IMR-90 (cell line): ENCODE measurements around the gene FAM76B. TPM values are rescaled to one million over a fixed set of nuclear protein-coding genes. Genes with fewer than 3 reads are reported as not detected.

Source experiments
- ATAC-seq: fragments of 200-7000 bp; cut with Tn5 transposase; 2 replicates; pipeline ENCODE4 v1.9.1; 2020; ENCODE audit warnings: low read depth, mild to moderate bottlenecking, moderate library complexity
- BruUV-seq: library from RNA; stranded (reverse); fragments of 400-500 nt; replicated peaks from 2 replicates; lab custom pipeline; 2021; lab: Mats Ljungman, UMichigan
- CTCF ChIA-PET: fragments of 300-600 bp; formaldehyde crosslinking; extraction: SDS; loops from one replicate; lab custom pipeline; 2021; ENCODE audit warnings: antibody characterized with exemption; lab: Yijun Ruan, JAX
- POLR2A ChIA-PET: fragments of 300-600 bp; sonication (Branson Sonifier 250); formaldehyde crosslinking; loops from one replicate; lab custom pipeline; 2022; ENCODE audit warnings: antibody characterized with exemption; ENCODE audit not compliant: unreplicated experiment; lab: Charles Lee
- DNase-seq: peaks from one replicate; pipeline ENCODE4 v3.0.0; 2013
- H2AFZ ChIP-seq: replicated peaks from 2 replicates; pipeline ENCODE3; 2013; ENCODE audit warnings: low read length, mild to moderate bottlenecking; ENCODE audit not compliant: poor library complexity
- H2AK5ac ChIP-seq: 2 replicates; pipeline ENCODE4 v1.6.1; 2013; ENCODE audit warnings: low read depth, low read length, inconsistent platforms
- H2AK9ac ChIP-seq: replicated peaks from 2 replicates; pipeline ENCODE3; 2013; ENCODE audit warnings: mild to moderate bottlenecking, low read depth, low read length, moderate library complexity; ENCODE audit not compliant: poor library complexity
- H2BK120ac ChIP-seq: 2 replicates; pipeline ENCODE4 v1.6.1; 2013; ENCODE audit warnings: low read depth, low read length, inconsistent platforms
- H2BK15ac ChIP-seq: 3 replicates; pipeline ENCODE4 v1.6.1; 2013; ENCODE audit warnings: low read depth, low read length, inconsistent platforms
- H2BK20ac ChIP-seq: 2 replicates; pipeline ENCODE4 v1.6.1; 2013; ENCODE audit warnings: low read depth, mild to moderate bottlenecking, inconsistent platforms, low read length, moderate library complexity
- H2BK5ac ChIP-seq: 2 replicates; pipeline ENCODE4 v1.6.1; 2013; ENCODE audit warnings: mild to moderate bottlenecking, low read depth, low read length, inconsistent platforms; ENCODE audit not compliant: poor library complexity, severe bottlenecking
- H3K14ac ChIP-seq: replicated peaks from 2 replicates; pipeline ENCODE4 v1.6.1; 2013; ENCODE audit warnings: low read depth, low read length, inconsistent platforms
- H3K18ac ChIP-seq: 2 replicates; pipeline ENCODE4 v1.6.1; 2013; ENCODE audit warnings: low read depth, low read length, control low read depth
- H3K23ac ChIP-seq: 2 replicates; pipeline ENCODE4 v1.6.1; 2013; ENCODE audit warnings: low read depth, low read length, inconsistent platforms
- H3K27ac ChIP-seq: 2 replicates; pipeline ENCODE4 v1.5.1; 2013; ENCODE audit warnings: mild to moderate bottlenecking, control low read depth, low read length; ENCODE audit not compliant: insufficient read depth
- H3K27me3 ChIP-seq: 2 replicates; pipeline ENCODE4 v1.6.1; 2013; ENCODE audit warnings: low read length; ENCODE audit not compliant: control insufficient read depth, insufficient read depth
- H3K36me3 ChIP-seq: 2 replicates; pipeline ENCODE4 v1.6.1; 2013; ENCODE audit warnings: low read length, mixed read lengths; ENCODE audit not compliant: control insufficient read depth, insufficient read depth
- H3K4ac ChIP-seq: 2 replicates; pipeline ENCODE4 v1.6.1; 2013; ENCODE audit warnings: low read depth, low read length, inconsistent platforms
- H3K4me1 ChIP-seq: 2 replicates; pipeline ENCODE4 v1.6.1; 2013; ENCODE audit warnings: low read length, mixed read lengths; ENCODE audit not compliant: control insufficient read depth, insufficient read depth
- H3K4me2 ChIP-seq: 2 replicates; pipeline ENCODE4 v1.6.1; 2013; ENCODE audit warnings: low read depth, mild to moderate bottlenecking, control low read depth, low read length, moderate library complexity
- H3K4me3 ChIP-seq: 2 replicates; pipeline ENCODE4 v1.5.1; 2013; ENCODE audit warnings: low read depth, mild to moderate bottlenecking, control low read depth, low read length, moderate library complexity; ENCODE audit not compliant: insufficient read depth
- H3K56ac ChIP-seq: 2 replicates; pipeline ENCODE4 v1.6.1; 2013; ENCODE audit warnings: low read length, inconsistent platforms; ENCODE audit not compliant: insufficient read depth; ENCODE audit errors: extremely low read depth
- H3K79me1 ChIP-seq, 2 experiments: 2 replicates each; pipeline ENCODE4 v1.6.1; 2013; ENCODE audit warnings: low read length in 2 of 2, inconsistent platforms in 1 of 2, low read depth in 1 of 2
- H3K9ac ChIP-seq: 2 replicates; pipeline ENCODE4 v1.6.1; 2013; ENCODE audit warnings: low read depth, low read length, control low read depth
- H3K9me1 ChIP-seq: 2 replicates; pipeline ENCODE4 v1.6.1; 2013; ENCODE audit warnings: low read length, inconsistent platforms; ENCODE audit not compliant: insufficient read depth
- H3K9me3 ChIP-seq: 2 replicates; pipeline ENCODE4 v1.6.1; 2013; ENCODE audit warnings: low read length; ENCODE audit not compliant: control insufficient read depth, insufficient read depth
- H4K20me1 ChIP-seq: 2 replicates; pipeline ENCODE4 v1.6.1; 2013; ENCODE audit warnings: low read length, inconsistent platforms; ENCODE audit not compliant: insufficient read depth
- H4K5ac ChIP-seq: 2 replicates; pipeline ENCODE4 v1.6.1; 2013; ENCODE audit warnings: mild to moderate bottlenecking, low read depth, low read length, control low read depth
- H4K8ac ChIP-seq, 2 experiments: 2 replicates each; pipeline ENCODE4 v1.6.1; 2013; ENCODE audit warnings: low read depth in 2 of 2, low read length in 2 of 2, control low read depth in 1 of 2, inconsistent platforms in 1 of 2
- H4K91ac ChIP-seq: 2 replicates; pipeline ENCODE4 v1.6.1; 2013; ENCODE audit warnings: low read depth, low read length, inconsistent platforms; ENCODE audit not compliant: insufficient read depth
- BHLHE40 ChIP-seq: fragments of 150-350 bp; IDR thresholded peaks from 2 replicates; pipeline ENCODE4 v1.6.1; 2016; ENCODE audit warnings: mild to moderate bottlenecking, low read depth, low read length
- CHD1 ChIP-seq: IDR thresholded peaks from 2 replicates; pipeline ENCODE4 v1.6.1; 2012; ENCODE audit warnings: low read depth, low read length, improper control_type of control experiment
- FOS ChIP-seq: fragments of 150-350 bp; IDR thresholded peaks from 2 replicates; pipeline ENCODE4 v1.6.1; 2016; ENCODE audit warnings: low read depth, low read length
- MAFK ChIP-seq: IDR thresholded peaks from 2 replicates; pipeline ENCODE4 v1.6.1; 2012; ENCODE audit warnings: low read depth, low read length, improper control_type of control experiment
- MAZ ChIP-seq: IDR thresholded peaks from 2 replicates; pipeline ENCODE4 v1.6.1; 2012; ENCODE audit warnings: low read depth, mild to moderate bottlenecking, low read length, improper control_type of control experiment, moderate library complexity, borderline replicate concordance
- MXI1 ChIP-seq: IDR thresholded peaks from 2 replicates; pipeline ENCODE4 v1.6.1; 2012; ENCODE audit warnings: low read depth, mild to moderate bottlenecking, low read length, moderate library complexity, borderline replicate concordance
- NFE2L2 ChIP-seq: fragments of 150-350 bp; IDR thresholded peaks from 2 replicates; pipeline ENCODE4 v1.6.1; 2016; ENCODE audit warnings: low read depth, mild to moderate bottlenecking, low read length
- POLR2A ChIP-seq: IDR thresholded peaks from 2 replicates; pipeline ENCODE4 v1.6.1; 2012; ENCODE audit warnings: mild to moderate bottlenecking, low read depth, low read length
- RCOR1 ChIP-seq: IDR thresholded peaks from 2 replicates; pipeline ENCODE4 v1.6.1; 2012; ENCODE audit warnings: mild to moderate bottlenecking, low read length, improper control_type of control experiment; ENCODE audit not compliant: insufficient replicate concordance
- RFX5 ChIP-seq: IDR thresholded peaks from 2 replicates; pipeline ENCODE4 v1.8.0; 2012; ENCODE audit warnings: low read depth, mild to moderate bottlenecking, low read length, moderate library complexity
- SMC3 ChIP-seq: fragments of 150-350 bp; IDR thresholded peaks from 2 replicates; pipeline ENCODE4 v1.6.1; 2016; ENCODE audit warnings: low read depth, mild to moderate bottlenecking, antibody characterized with exemption, low read length, moderate library complexity
- WGBS, 2 experiments: methylation state at CpG; one replicate each; pipeline versions ENCODE4 v1.1.5 to v1.1.7; 2013; ENCODE audit warnings: missing lambda C conversion rate in 2 of 2; ENCODE audit not compliant: insufficient read length in 1 of 2; ENCODE audit errors: extremely low coverage in 2 of 2; 5-methylcytosine and 5-hydroxymethylcytosine counted together
- dilution Hi-C: fragments of 300-500 bp; cut with HindIII; formaldehyde crosslinking; loops from one replicate; pipeline ENCODE4 v1.14.3; 2018; ENCODE audit warnings: low sequenced_read_pairs; ENCODE audit not compliant: unreplicated experiment
- in situ Hi-C: fragments of 300-500 bp; cut with MboI; formaldehyde crosslinking; loops from 3 replicates; pipeline ENCODE4 v1.14.3; 2019; ENCODE audit warnings: low sequenced_read_pairs, inconsistent platforms, mixed read lengths
- intact Hi-C: fragments of 100-400 bp; cut with micrococcal nuclease; formaldehyde crosslinking; loops from 2 replicates; pipeline ENCODE4 v1.10.0; 2022
- polyA plus RNA-seq, 3 experiments: library from polyadenylated mRNA; depleted of rRNA; stranded (reverse); fragments of >200 nt; gene quantifications; 2 replicates each; pipeline ENCODE4 v1.2.3, GENCODE V29; 2012; ENCODE audit warnings: low replicate concordance in 1 of 3
- total RNA-seq: library from RNA; depleted of rRNA; stranded (reverse); fragments of >200 nt; gene quantifications from 2 replicates; pipeline ENCODE4 v1.2.3, GENCODE V29; 2012
- TF ChIP-seq, protein P1 (sequence below): conservative IDR thresholded peaks from 2 replicates; pipeline ENCODE4 v1.5.1; 2012; ENCODE audit warnings: mild to moderate bottlenecking, low read depth, low read length, improper control_type of control experiment

Gene FAM76B
- total and polyA plus RNA-seq, 2 of the 4 experiments (the other 2 are of a cell fraction): 12.7 to 14.3 TPM

DNA sequence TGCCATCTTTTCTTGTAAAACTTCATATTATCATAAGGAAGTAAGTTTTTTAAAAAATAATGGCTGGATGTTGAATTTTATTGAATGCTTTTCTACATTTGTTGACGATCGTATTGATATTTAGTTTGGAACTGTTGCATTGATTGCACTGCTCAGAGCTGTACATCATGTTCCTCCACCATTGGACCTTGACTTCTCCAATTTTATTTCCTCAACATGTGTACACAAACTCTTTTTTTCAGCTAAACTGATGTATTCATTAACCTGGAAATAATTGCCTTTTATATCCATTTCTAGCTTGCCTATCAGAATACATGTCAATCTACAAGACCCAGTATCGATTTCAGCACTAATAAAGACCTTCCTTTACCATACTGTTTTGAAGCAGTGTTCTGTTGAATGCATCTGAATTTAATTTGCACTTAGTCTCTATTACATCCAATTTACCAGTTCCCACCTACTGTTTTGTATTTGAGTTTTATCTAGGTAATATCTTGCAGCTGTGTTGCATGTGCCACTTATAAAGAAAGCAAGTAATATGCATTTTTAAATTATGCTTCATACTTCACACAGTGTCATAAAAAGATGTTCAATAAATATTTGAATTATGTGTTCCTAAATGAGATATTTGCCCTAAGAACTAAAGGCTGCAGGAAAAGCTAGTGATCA, 6.2 kb upstream of the FAM76B start:
- POLR2A ChIA-PET: no interaction called here
- intact Hi-C loops: no loop called here

More for the DNA sequence above, 6.2 kb upstream of the FAM76B start:
- Histone ChIP-seq H4K91ac (no peak overlapping the region), H3K27ac (no peak overlapping the region), H2AK5ac (no peak overlapping the region), H2BK120ac (no peak overlapping the region), H2BK5ac (no peak overlapping the region), H3K4me1 (no peaks in the 10 kb centered on the region), H3K9me3 (no peaks in the 10 kb centered on the region), H3K36me3 (peaks cover 3% of the 10 kb centered on the region; the same call in 1 of the 2 replicates), H4K20me1 (peaks cover 3% of the 10 kb centered on the region; the same call in 1 of the 2 replicates), H2AFZ (no peak overlapping the region), H3K27me3 (no peaks in the 10 kb centered on the region), H2BK15ac (no peak overlapping the region), H3K9ac (no peak overlapping the region), H2BK20ac (no peak overlapping the region), H4K8ac (no peak overlapping the region), H2AK9ac (no peak overlapping the region), H4K5ac (no peak overlapping the region), H3K4ac (no peak overlapping the region), H3K23ac (no peak overlapping the region), H3K9me1 (0 out of 2 replicates have a peak, but pooled peaks cover 2% of the 10 kb centered on the region), H3K56ac (no peak overlapping the region), H3K4me2 (no peak overlapping the region), H3K14ac (no peak overlapping the region), H3K79me1 (peaks cover 15 to 70% of the 10 kb centered on the region in 2 experiments), H3K18ac (no peak overlapping the region), H3K4me3 (no peak overlapping the region)
- CTCF ChIA-PET: no interaction called here
- no CpG with 5 or more reads among the region's 3 CpGs for WGBS, 2 experiments
- DNase-seq: no peak
- dilution Hi-C loops: no loop called here
- ATAC-seq: no peak
- no TSS peak for BruUV-seq
- TF ChIP-seq SMC3: no peak
- TF ChIP-seq MXI1: no peak
- TF ChIP-seq RCOR1: no peak
- TF ChIP-seq BHLHE40: no peak
- no peak for TF ChIP-seq POLR2A
- TF ChIP-seq MAFK: no peak
- no peak for TF ChIP-seq RFX5
- no peak for TF ChIP-seq CHD1
- TF ChIP-seq FOS: no peak
- TF ChIP-seq MAZ: no peak
- no peak for TF ChIP-seq NFE2L2
- TF ChIP-seq, protein P1, sequence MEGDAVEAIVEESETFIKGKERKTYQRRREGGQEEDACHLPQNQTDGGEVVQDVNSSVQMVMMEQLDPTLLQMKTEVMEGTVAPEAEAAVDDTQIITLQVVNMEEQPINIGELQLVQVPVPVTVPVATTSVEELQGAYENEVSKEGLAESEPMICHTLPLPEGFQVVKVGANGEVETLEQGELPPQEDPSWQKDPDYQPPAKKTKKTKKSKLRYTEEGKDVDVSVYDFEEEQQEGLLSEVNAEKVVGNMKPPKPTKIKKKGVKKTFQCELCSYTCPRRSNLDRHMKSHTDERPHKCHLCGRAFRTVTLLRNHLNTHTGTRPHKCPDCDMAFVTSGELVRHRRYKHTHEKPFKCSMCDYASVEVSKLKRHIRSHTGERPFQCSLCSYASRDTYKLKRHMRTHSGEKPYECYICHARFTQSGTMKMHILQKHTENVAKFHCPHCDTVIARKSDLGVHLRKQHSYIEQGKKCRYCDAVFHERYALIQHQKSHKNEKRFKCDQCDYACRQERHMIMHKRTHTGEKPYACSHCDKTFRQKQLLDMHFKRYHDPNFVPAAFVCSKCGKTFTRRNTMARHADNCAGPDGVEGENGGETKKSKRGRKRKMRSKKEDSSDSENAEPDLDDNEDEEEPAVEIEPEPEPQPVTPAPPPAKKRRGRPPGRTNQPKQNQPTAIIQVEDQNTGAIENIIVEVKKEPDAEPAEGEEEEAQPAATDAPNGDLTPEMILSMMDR: no peak
- in situ Hi-C loops: no loop called here
